Upper lobe of right lung (tissue), 1 donor: Measurements from ENCODE around the gene ASCC3. TPM values are rescaled to one million over a fixed set of nuclear protein-coding genes. Genes with fewer than 3 reads are reported as not detected.
A peak's percentile ranks its signal among the peaks of the same experiment; 100 is the strongest.

Experiments used
- ATAC-seq: fragments of 200-7000 bp; cut with Tn5 transposase; one replicate; pipeline ENCODE4 v1.9.1; 2020; ENCODE audit warnings: mild to moderate bottlenecking, moderate library complexity
- DNase-seq: peaks from one replicate; pipeline ENCODE4 v3.0.0-alpha.2; 2020
- H3K27ac ChIP-seq: fragments of 200-600 bp; one replicate; pipeline ENCODE4 v1.8.0; 2022
- H3K27me3 ChIP-seq: fragments of 200-600 bp; one replicate; pipeline ENCODE4 v1.8.0; 2022; ENCODE audit warnings: mild to moderate bottlenecking
- H3K36me3 ChIP-seq: fragments of 200-600 bp; one replicate; pipeline ENCODE4 v1.8.0; 2022
- H3K4me1 ChIP-seq: fragments of 200-600 bp; one replicate; pipeline ENCODE4 v1.8.0; 2022
- H3K4me3 ChIP-seq: fragments of 200-600 bp; one replicate; pipeline ENCODE4 v1.8.0; 2022; ENCODE audit warnings: mild to moderate bottlenecking
- H3K9me3 ChIP-seq: fragments of 200-600 bp; one replicate; pipeline ENCODE4 v1.8.0; 2022
- CTCF ChIP-seq: fragments of 200-600 bp; IDR thresholded peaks from one replicate; pipeline ENCODE4 v1.8.0; 2022; ENCODE audit warnings: antibody characterized with exemption
- intact Hi-C: fragments of 100-400 bp; cut with DNase I; formaldehyde crosslinking; loops from one replicate; pipeline ENCODE4 v1.11.0; 2022
- total RNA-seq: library from RNA; stranded (reverse); fragmentation: NEBNext Ultra II Directional; extraction: Animal tissue kit (Norgen Biotek cat#: 25700); gene quantifications from one replicate; pipeline ENCODE4 v1.2.1, GENCODE V29; 2021
- donor health status: DM: no; HTN: yes; CAD: no; lungs with severe emphysema.

Gene ASCC3
- total RNA-seq, 1 donor from 2014 or later, result 39.5 TPM

- ATAC-seq, result peak; percentile 53
- no peaks in the 10 kb centered on the region for H3K27me3 ChIP-seq
- no peaks in the 10 kb centered on the region for H3K36me3 ChIP-seq
- TF ChIP-seq CTCF, result peak; percentile 49
- no peaks in the 10 kb centered on the region for H3K9me3 ChIP-seq
- H3K27ac ChIP-seq, result peak overlapping the region; percentile 2
- peak overlapping the region; percentile 6 for H3K4me3 ChIP-seq
- no peaks in the 10 kb centered on the region for H3K4me1 ChIP-seq
- intact Hi-C loops, result no loop called here
- no peak for DNase-seq
Observed at GRCh38 chr6:100719883-100720682, 161.0 kb downstream of the ASCC3 start.

GRCh38 chr6:100712997-100713396, 168.1 kb downstream of the ASCC3 start:
- intact Hi-C loops, result no loop called here
- no peaks in the 10 kb centered on the region for H3K9me3 ChIP-seq
- H3K27ac ChIP-seq, result no peak overlapping the region
- no peaks in the 10 kb centered on the region for H3K36me3 ChIP-seq
- no peak for ATAC-seq
- no peak for TF ChIP-seq CTCF
- H3K4me1 ChIP-seq, result no peaks in the 10 kb centered on the region
- H3K27me3 ChIP-seq, result no peaks in the 10 kb centered on the region
- H3K4me3 ChIP-seq, result no peak overlapping the region
- DNase-seq, result no peak

- TF ChIP-seq CTCF, result no peak
- DNase-seq, result no peak
- intact Hi-C loops, result no loop called here
- Histone ChIP-seq H3K27ac (no peak overlapping the region), H3K4me3 (no peak overlapping the region), H3K4me1 (no peaks in the 10 kb centered on the region), H3K9me3 (no peaks in the 10 kb centered on the region), H3K36me3 (no peaks in the 10 kb centered on the region), H3K27me3 (no peaks in the 10 kb centered on the region)
- ATAC-seq, result no peak
Observed at GRCh38 chr6:100706491-100706890, 174.6 kb downstream of the ASCC3 start.

- Histone ChIP-seq H3K9me3 (no peaks in the 10 kb centered on the region), H3K4me1 (no peaks in the 10 kb centered on the region), H3K27ac (no peak overlapping the region), H3K36me3 (no peaks in the 10 kb centered on the region), H3K4me3 (no peak overlapping the region), H3K27me3 (no peaks in the 10 kb centered on the region)
- no peak for TF ChIP-seq CTCF
- DNase-seq (no peak), ATAC-seq (no peak)
- intact Hi-C loops, result no loop called here
Observed at GRCh38 chr6:100704961-100705360, 176.2 kb downstream of the ASCC3 start.

- DNase-seq (no peak), ATAC-seq (no peak)
- intact Hi-C loops, result no loop called here
- no peaks in the 10 kb centered on the region for H3K27me3 ChIP-seq
- no peaks in the 10 kb centered on the region for H3K4me1 ChIP-seq
- no peaks in the 10 kb centered on the region for H3K9me3 ChIP-seq
- H3K4me3 ChIP-seq, result no peak overlapping the region
- no peak overlapping the region for H3K27ac ChIP-seq
- no peaks in the 10 kb centered on the region for H3K36me3 ChIP-seq
- no peak for TF ChIP-seq CTCF
Observed at GRCh38 chr6:100701728-100702127, 179.4 kb downstream of the ASCC3 start.

GRCh38 chr6:100700009-100700408, 181.1 kb downstream of the ASCC3 start:
- Histone ChIP-seq H3K4me3 (no peak overlapping the region), H3K4me1 (no peaks in the 10 kb centered on the region), H3K36me3 (no peaks in the 10 kb centered on the region), H3K27ac (no peak overlapping the region), H3K9me3 (no peaks in the 10 kb centered on the region), H3K27me3 (no peaks in the 10 kb centered on the region)
- intact Hi-C loops, result no loop called here
- no peak for DNase-seq
- no peak for ATAC-seq
- TF ChIP-seq CTCF, result no peak
